Activated CD4-positive, alpha-beta T cell treated with anti-CD3 and anti-CD28 coated beads, Interleukin-2, amount 10 ng/mL, durations not matched to agents 24 days and 14 days (primary cell): Measurements from ENCODE around the gene WWP2. TPM values are rescaled to one million over a fixed set of nuclear protein-coding genes. Genes with fewer than 3 reads are reported as not detected.
A peak's percentile ranks its signal among the peaks of the same experiment; 100 is the strongest.
"Not testable (repeated sequence)": the region's sequence is repeated elsewhere in the genome, so short reads cannot be mapped to it uniquely, and the experiment has no call there.

Experiments used
- DNase-seq: peaks from one replicate; pipeline ENCODE4 v3.0.0; 2022
- H3K27ac Mint-ChIP-seq: one replicate; pipeline ENCODE4 v1.8.0; 2022; ENCODE audit warnings: mild to moderate bottlenecking, mixed read lengths
- H3K27me3 Mint-ChIP-seq: one replicate; pipeline ENCODE4 v1.8.0; 2022; ENCODE audit warnings: mixed read lengths
- H3K36me3 Mint-ChIP-seq: one replicate; pipeline ENCODE4 v1.8.0; 2022; ENCODE audit warnings: low read depth, mild to moderate bottlenecking, mixed read lengths
- H3K4me1 Mint-ChIP-seq: one replicate; pipeline ENCODE4 v1.8.0; 2021; ENCODE audit warnings: mixed read lengths
- H3K4me3 Mint-ChIP-seq: one replicate; pipeline ENCODE4 v1.8.0; 2022; ENCODE audit warnings: mild to moderate bottlenecking, moderate library complexity, mixed read lengths
- H3K9me3 Mint-ChIP-seq: one replicate; pipeline ENCODE4 v1.8.0; 2021; ENCODE audit warnings: mixed read lengths
- intact Hi-C: fragments of 100-400 bp; cut with micrococcal nuclease; formaldehyde crosslinking; loops from one replicate; pipeline ENCODE4 v1.15.1; 2023
- total RNA-seq: library from RNA; stranded (reverse); gene quantifications from 2 replicates; pipeline ENCODE4 v1.2.3, GENCODE V29; 2022

The WWP2 gene
- total RNA-seq, 1 donor from 2014 or later, result 57.5 TPM

GRCh38 chr16:69731280-69731679 is 30.9 kb upstream of the WWP2 start:
- H3K27ac Mint-ChIP-seq, DNase-seq, H3K36me3 Mint-ChIP-seq, H3K9me3 Mint-ChIP-seq, H3K4me3 Mint-ChIP-seq, intact Hi-C loops, H3K27me3 Mint-ChIP-seq: not testable (repeated sequence)
- H3K4me1 Mint-ChIP-seq, result peaks cover 20% of the 10 kb centered on the region

GRCh38 chr16:69732101-69732500 is 30.0 kb upstream of the WWP2 start:
- peaks cover 12% of the 10 kb centered on the region for H3K4me1 Mint-ChIP-seq
- no peak overlapping the region for H3K4me3 Mint-ChIP-seq
- no peak overlapping the region for H3K27ac Mint-ChIP-seq
- H3K36me3 Mint-ChIP-seq, result peaks cover 6% of the 10 kb centered on the region
- no peaks in the 10 kb centered on the region for H3K9me3 Mint-ChIP-seq
- no peaks in the 10 kb centered on the region for H3K27me3 Mint-ChIP-seq
- intact Hi-C loops, result no loop called here
- no peak for DNase-seq

- peaks cover 4% of the 10 kb centered on the region for H3K4me1 Mint-ChIP-seq
- no peak overlapping the region for H3K4me3 Mint-ChIP-seq
- H3K9me3 Mint-ChIP-seq, result no peaks in the 10 kb centered on the region
- intact Hi-C loops, result no loop called here
- no peak for DNase-seq
- no peaks in the 10 kb centered on the region for H3K27me3 Mint-ChIP-seq
- H3K27ac Mint-ChIP-seq, result no peak overlapping the region
- H3K36me3 Mint-ChIP-seq, result peaks cover 51% of the 10 kb centered on the region
Measured at GRCh38 chr16:69741519-69741918, 20.6 kb upstream of the WWP2 start.

- H3K4me1 Mint-ChIP-seq, result peaks cover 4% of the 10 kb centered on the region
- H3K4me3 Mint-ChIP-seq, result no peak overlapping the region
- no peak overlapping the region for H3K27ac Mint-ChIP-seq
- no peaks in the 10 kb centered on the region for H3K27me3 Mint-ChIP-seq
- no peaks in the 10 kb centered on the region for H3K9me3 Mint-ChIP-seq
- peaks cover 57% of the 10 kb centered on the region for H3K36me3 Mint-ChIP-seq
- no peak for DNase-seq
- intact Hi-C loops, result no loop called here
Measured at GRCh38 chr16:69741951-69742904, 19.9 kb upstream of the WWP2 start.

GRCh38 chr16:69744363-69745231 is 17.5 kb upstream of the WWP2 start:
- Mint-ChIP-seq H3K27ac (peak overlapping the region; percentile 38), H3K36me3 (peaks cover 76% of the 10 kb centered on the region), H3K4me3 (no peak overlapping the region), H3K4me1 (peaks cover 8% of the 10 kb centered on the region), H3K27me3 (no peaks in the 10 kb centered on the region), H3K9me3 (no peaks in the 10 kb centered on the region)
- intact Hi-C loops, result no loop called here
- no peak for DNase-seq

GRCh38 chr16:69745232-69745612 is 16.9 kb upstream of the WWP2 start:
- peaks cover 75% of the 10 kb centered on the region for H3K36me3 Mint-ChIP-seq

GRCh38 chr16:69745959-69746358 is 16.2 kb upstream of the WWP2 start:
- intact Hi-C loops, result no loop called here
- no peak overlapping the region for H3K27ac Mint-ChIP-seq
- H3K36me3 Mint-ChIP-seq, result peaks cover 77% of the 10 kb centered on the region
- no peak for DNase-seq
- no peak overlapping the region for H3K4me3 Mint-ChIP-seq
- no peaks in the 10 kb centered on the region for H3K27me3 Mint-ChIP-seq
- H3K9me3 Mint-ChIP-seq, result no peaks in the 10 kb centered on the region
- peaks cover 8% of the 10 kb centered on the region for H3K4me1 Mint-ChIP-seq

More at GRCh38 chr16:69745232-69745612, 16.9 kb upstream of the WWP2 start:
- H3K9me3 Mint-ChIP-seq, result no peaks in the 10 kb centered on the region
- H3K4me3 Mint-ChIP-seq, result no peak overlapping the region
- H3K27me3 Mint-ChIP-seq, result no peaks in the 10 kb centered on the region
- H3K4me1 Mint-ChIP-seq, result peaks cover 8% of the 10 kb centered on the region
- DNase-seq, result no peak
- intact Hi-C loops, result no loop called here
- H3K27ac Mint-ChIP-seq, result no peak overlapping the region

- H3K27ac Mint-ChIP-seq, result no peak overlapping the region
- DNase-seq, result no peak
- H3K9me3 Mint-ChIP-seq, result no peaks in the 10 kb centered on the region
- H3K4me1 Mint-ChIP-seq, result peaks cover 9% of the 10 kb centered on the region
- intact Hi-C loops, result no loop called here
- H3K4me3 Mint-ChIP-seq, result no peak overlapping the region
- peaks cover 80% of the 10 kb centered on the region for H3K36me3 Mint-ChIP-seq
- H3K27me3 Mint-ChIP-seq, result no peaks in the 10 kb centered on the region
Measured at GRCh38 chr16:69747115-69747514, 15.0 kb upstream of the WWP2 start.

GRCh38 chr16:69748694-69749345 is 13.3 kb upstream of the WWP2 start:
- intact Hi-C loops, result no loop called here
- H3K9me3 Mint-ChIP-seq, result no peaks in the 10 kb centered on the region
- H3K27ac Mint-ChIP-seq, result peak overlapping the region; percentile 37
- no peak overlapping the region for H3K4me3 Mint-ChIP-seq
- H3K36me3 Mint-ChIP-seq, result peaks cover 80% of the 10 kb centered on the region
- no peaks in the 10 kb centered on the region for H3K27me3 Mint-ChIP-seq
- H3K4me1 Mint-ChIP-seq, result peaks cover 16% of the 10 kb centered on the region
- DNase-seq, result no peak

- Mint-ChIP-seq H3K4me3 (peak overlapping the region; percentile 100), H3K9me3 (no peaks in the 10 kb centered on the region), H3K27me3 (no peaks in the 10 kb centered on the region), H3K27ac (peak overlapping the region; percentile 100), H3K4me1 (peaks cover 29% of the 10 kb centered on the region), H3K36me3 (peaks cover 42% of the 10 kb centered on the region)
- intact Hi-C loops, result loop anchor here (1.0 to 2.0 kb wide), 4 partner anchors 8 to 330 kb away; partner anchors contain the start of genes CYB5B, NQO1 and WWP2
- DNase-seq, result no peak
Measured at GRCh38 chr16:69754143-69754468, 8.0 kb upstream of the WWP2 start.

- H3K9me3 Mint-ChIP-seq, result no peaks in the 10 kb centered on the region
- H3K36me3 Mint-ChIP-seq, result peaks cover 37% of the 10 kb centered on the region
- intact Hi-C loops, result loop anchor here (1.0 to 2.0 kb wide), 6 partner anchors 8 to 369 kb away; partner anchors contain the start of genes CYB5B, NQO1 and WWP2
- H3K4me1 Mint-ChIP-seq, result peaks cover 27% of the 10 kb centered on the region
- H3K27me3 Mint-ChIP-seq, result no peaks in the 10 kb centered on the region
- peak; percentile 99 for DNase-seq
- peak within 1 kb of the TSS; percentile 100 for H3K27ac Mint-ChIP-seq
- H3K4me3 Mint-ChIP-seq, result peak within 1 kb of the TSS; percentile 100
Measured at GRCh38 chr16:69754469-69755310, 7.4 kb upstream of the WWP2 start, which contains the start of gene NOB1. NOB1 (minus strand) TSS chr16:69754926; CDS start chr16:69754910, 16 bp downstream.

- no peak overlapping the region for H3K27ac Mint-ChIP-seq
- no peaks in the 10 kb centered on the region for H3K27me3 Mint-ChIP-seq
- intact Hi-C loops, result no loop called here
- no peak for DNase-seq
- H3K9me3 Mint-ChIP-seq, result no peaks in the 10 kb centered on the region
- peaks cover 24% of the 10 kb centered on the region for H3K36me3 Mint-ChIP-seq
- no peak overlapping the region for H3K4me3 Mint-ChIP-seq
- peaks cover 27% of the 10 kb centered on the region for H3K4me1 Mint-ChIP-seq
Measured at GRCh38 chr16:69756705-69757104, 5.4 kb upstream of the WWP2 start.

GRCh38 chr16:69757375-69757774 is 4.8 kb upstream of the WWP2 start:
- H3K27me3 Mint-ChIP-seq, H3K9me3 Mint-ChIP-seq, DNase-seq, intact Hi-C loops, H3K27ac Mint-ChIP-seq, H3K4me3 Mint-ChIP-seq: not testable (repeated sequence)
- Mint-ChIP-seq H3K36me3 (peaks cover 21% of the 10 kb centered on the region), H3K4me1 (peaks cover 25% of the 10 kb centered on the region)
